Glutamatergic neuron (in vitro differentiated cells): Measurements from ENCODE around the gene NEXN. TPM values are rescaled to one million over a fixed set of nuclear protein-coding genes. Genes with fewer than 3 reads are reported as not detected.

Source experiments
- DNase-seq: peaks from one replicate; pipeline ENCODE4 v3.0.0; 2022
- H3K27ac Mint-ChIP-seq: one replicate; pipeline ENCODE4 v1.8.0; 2020; ENCODE audit warnings: mild to moderate bottlenecking, mixed read lengths, inconsistent platforms; ENCODE audit not compliant: unreplicated experiment
- H3K27me3 Mint-ChIP-seq: one replicate; pipeline ENCODE4 v1.8.0; 2020; ENCODE audit warnings: mild to moderate bottlenecking, moderate library complexity, mixed read lengths, inconsistent platforms; ENCODE audit not compliant: unreplicated experiment
- H3K36me3 Mint-ChIP-seq: one replicate; pipeline ENCODE4 v1.8.0; 2020; ENCODE audit warnings: mild to moderate bottlenecking, mixed read lengths, inconsistent platforms; ENCODE audit not compliant: unreplicated experiment
- H3K4me1 Mint-ChIP-seq: one replicate; pipeline ENCODE4 v1.8.0; 2020; ENCODE audit warnings: mild to moderate bottlenecking, low read depth, mixed read lengths, inconsistent platforms; ENCODE audit not compliant: unreplicated experiment
- H3K4me3 Mint-ChIP-seq: one replicate; pipeline ENCODE4 v1.8.0; 2020; ENCODE audit warnings: mild to moderate bottlenecking, mixed read lengths, inconsistent platforms; ENCODE audit not compliant: unreplicated experiment
- H3K9me3 Mint-ChIP-seq: one replicate; pipeline ENCODE4 v1.8.0; 2020; ENCODE audit warnings: mild to moderate bottlenecking, moderate library complexity, mixed read lengths, inconsistent platforms; ENCODE audit not compliant: unreplicated experiment
- total RNA-seq: library from RNA; stranded (reverse); fragmentation: NEBNext Ultra II Directional; extraction: Animal tissue kit (Norgen Biotek cat#: 25700); gene quantifications from one replicate; pipeline ENCODE4 v1.2.1, GENCODE V29; 2021; ENCODE audit not compliant: unreplicated experiment
- TF ChIP-seq, protein P1 (sequence below): fragments of 200-600 bp; sonication (generic); IDR thresholded peaks from one replicate; pipeline ENCODE4 v1.5.0; 2021; ENCODE audit not compliant: partially characterized antibody, unreplicated experiment

The NEXN gene
- total RNA-seq, 1 donor from 2014 or later: 0.76 TPM

DNA sequence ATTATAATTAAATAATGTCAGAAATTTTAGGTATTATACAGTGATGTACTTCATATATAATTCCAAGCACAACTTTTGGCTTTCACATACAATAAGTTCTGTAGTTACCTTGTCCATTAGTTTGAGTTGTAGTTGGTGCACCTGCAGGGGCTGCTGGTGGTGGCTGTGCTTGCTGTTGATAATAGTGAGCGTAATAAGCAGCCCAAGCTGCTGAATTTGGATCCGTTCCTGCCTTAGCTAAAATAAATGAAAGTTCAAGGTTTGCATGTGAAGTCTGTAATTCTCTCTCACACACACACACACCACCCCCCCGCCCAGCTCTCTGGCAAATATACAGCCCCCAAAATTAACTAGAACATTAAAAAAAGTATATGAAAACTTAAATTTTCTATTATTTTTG is 68.0 kb downstream of the NEXN start:
- DNase-seq: no peak
- Mint-ChIP-seq H3K9me3 (no peaks in the 10 kb centered on the region), H3K4me3 (no peak overlapping the region), H3K36me3 (no peaks in the 10 kb centered on the region), H3K27me3 (no peaks in the 10 kb centered on the region), H3K4me1 (no peaks in the 10 kb centered on the region), H3K27ac (no peak overlapping the region)
- TF ChIP-seq, protein P1, sequence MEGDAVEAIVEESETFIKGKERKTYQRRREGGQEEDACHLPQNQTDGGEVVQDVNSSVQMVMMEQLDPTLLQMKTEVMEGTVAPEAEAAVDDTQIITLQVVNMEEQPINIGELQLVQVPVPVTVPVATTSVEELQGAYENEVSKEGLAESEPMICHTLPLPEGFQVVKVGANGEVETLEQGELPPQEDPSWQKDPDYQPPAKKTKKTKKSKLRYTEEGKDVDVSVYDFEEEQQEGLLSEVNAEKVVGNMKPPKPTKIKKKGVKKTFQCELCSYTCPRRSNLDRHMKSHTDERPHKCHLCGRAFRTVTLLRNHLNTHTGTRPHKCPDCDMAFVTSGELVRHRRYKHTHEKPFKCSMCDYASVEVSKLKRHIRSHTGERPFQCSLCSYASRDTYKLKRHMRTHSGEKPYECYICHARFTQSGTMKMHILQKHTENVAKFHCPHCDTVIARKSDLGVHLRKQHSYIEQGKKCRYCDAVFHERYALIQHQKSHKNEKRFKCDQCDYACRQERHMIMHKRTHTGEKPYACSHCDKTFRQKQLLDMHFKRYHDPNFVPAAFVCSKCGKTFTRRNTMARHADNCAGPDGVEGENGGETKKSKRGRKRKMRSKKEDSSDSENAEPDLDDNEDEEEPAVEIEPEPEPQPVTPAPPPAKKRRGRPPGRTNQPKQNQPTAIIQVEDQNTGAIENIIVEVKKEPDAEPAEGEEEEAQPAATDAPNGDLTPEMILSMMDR: no peak

DNA sequence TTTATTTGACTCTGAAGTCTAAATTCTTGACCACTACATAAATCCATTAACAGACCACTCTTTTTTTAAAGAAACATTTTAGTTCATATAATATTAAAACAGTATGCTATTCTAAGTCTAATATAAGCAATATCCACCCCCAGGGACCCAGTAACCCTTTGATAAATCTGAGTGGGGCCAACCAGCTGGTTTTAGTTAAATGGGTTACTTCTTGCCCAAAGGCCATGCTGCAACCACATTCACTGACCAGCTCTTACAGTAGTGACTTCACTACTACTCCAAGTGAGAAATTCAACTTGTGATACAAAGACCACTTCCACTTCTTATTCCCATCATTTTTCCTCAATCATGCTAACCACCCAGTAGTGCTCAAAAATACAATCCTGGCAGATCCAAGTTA is 70.0 kb downstream of the NEXN start:
- Mint-ChIP-seq H3K27me3 (no peaks in the 10 kb centered on the region), H3K27ac (no peak overlapping the region), H3K4me1 (no peaks in the 10 kb centered on the region)

DNA sequence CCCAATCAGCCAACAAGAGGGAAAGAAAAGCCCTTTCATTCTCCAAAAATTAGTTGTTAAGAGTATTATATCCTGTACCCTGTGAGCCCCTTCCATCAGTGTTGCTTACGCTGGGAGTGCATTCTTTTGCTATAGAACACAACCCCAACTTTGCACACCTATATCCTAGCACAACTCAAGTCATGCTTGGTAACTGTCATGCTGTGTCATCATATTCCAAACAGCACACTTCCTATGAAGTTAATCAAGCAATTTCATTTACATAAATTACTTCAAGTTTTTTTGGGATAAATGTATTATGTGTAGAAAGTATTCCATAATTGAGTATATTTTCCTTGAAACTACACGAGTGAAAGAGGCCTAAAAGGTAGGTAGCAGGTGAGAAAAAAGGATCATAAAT is 70.4 kb downstream of the NEXN start:
- no peaks in the 10 kb centered on the region for H3K9me3 Mint-ChIP-seq
- no peaks in the 10 kb centered on the region for H3K27me3 Mint-ChIP-seq
- DNase-seq: no peak
- no peaks in the 10 kb centered on the region for H3K4me1 Mint-ChIP-seq
- H3K4me3 Mint-ChIP-seq: no peak overlapping the region
- no peaks in the 10 kb centered on the region for H3K36me3 Mint-ChIP-seq
- H3K27ac Mint-ChIP-seq: no peak overlapping the region
- TF ChIP-seq, protein P1: no peak

More for the DNA sequence above, 70.0 kb downstream of the NEXN start:
- no peak for DNase-seq
- TF ChIP-seq, protein P1: no peak
- no peaks in the 10 kb centered on the region for H3K36me3 Mint-ChIP-seq
- H3K4me3 Mint-ChIP-seq: no peak overlapping the region
- H3K9me3 Mint-ChIP-seq: no peaks in the 10 kb centered on the region

DNA sequence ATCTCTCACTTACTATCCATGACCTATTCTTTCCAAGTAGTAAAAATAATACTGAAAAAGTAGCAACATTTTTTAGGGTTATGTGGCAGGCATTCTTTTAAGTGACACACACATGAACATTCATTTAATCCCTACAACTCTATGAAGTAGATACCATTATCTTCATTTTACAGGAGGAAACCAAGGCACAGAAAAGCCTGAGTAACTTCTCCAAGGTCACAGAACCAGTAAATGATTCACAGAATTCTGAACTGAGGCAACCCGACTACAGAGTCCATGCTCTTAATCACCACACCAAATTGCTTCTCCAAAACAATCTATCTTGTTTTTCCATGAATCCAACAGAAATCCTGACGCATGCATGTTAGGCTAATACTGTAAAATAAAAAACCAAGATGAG is 73.0 kb downstream of the NEXN start:
- Mint-ChIP-seq H3K9me3 (no peaks in the 10 kb centered on the region), H3K4me1 (no peaks in the 10 kb centered on the region), H3K27ac (no peak overlapping the region), H3K27me3 (peaks cover 3% of the 10 kb centered on the region), H3K36me3 (no peaks in the 10 kb centered on the region), H3K4me3 (no peak overlapping the region)
- TF ChIP-seq, protein P1: no peak
- no peak for DNase-seq

DNA sequence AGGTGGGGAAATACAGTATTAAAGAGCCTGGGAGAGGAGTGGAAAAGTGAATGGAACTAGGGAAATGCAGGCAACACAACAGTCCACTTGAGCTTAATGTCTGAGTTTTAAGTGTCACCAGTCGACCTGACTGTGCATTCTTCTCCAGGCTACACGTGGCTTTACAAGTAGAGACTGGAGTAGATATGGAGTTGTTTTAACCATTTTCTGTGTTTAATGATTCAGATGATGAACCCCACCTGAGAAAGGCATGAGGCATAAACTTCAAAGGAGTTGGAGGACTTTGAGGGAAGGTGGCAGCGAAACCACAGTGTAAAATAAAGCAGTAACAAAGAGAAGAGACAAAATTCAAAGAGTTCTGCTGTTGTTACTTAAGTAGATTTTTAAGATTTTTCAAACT is 77.9 kb downstream of the NEXN start:
- DNase-seq: no peak
- Mint-ChIP-seq H3K4me3 (no peak overlapping the region), H3K27me3 (peaks cover 3% of the 10 kb centered on the region), H3K9me3 (no peaks in the 10 kb centered on the region), H3K27ac (no peak overlapping the region), H3K36me3 (no peaks in the 10 kb centered on the region), H3K4me1 (no peaks in the 10 kb centered on the region)
- TF ChIP-seq, protein P1: no peak
